ENCODE results near the gene FKBP1C.

The FKBP1C gene

DNA sequence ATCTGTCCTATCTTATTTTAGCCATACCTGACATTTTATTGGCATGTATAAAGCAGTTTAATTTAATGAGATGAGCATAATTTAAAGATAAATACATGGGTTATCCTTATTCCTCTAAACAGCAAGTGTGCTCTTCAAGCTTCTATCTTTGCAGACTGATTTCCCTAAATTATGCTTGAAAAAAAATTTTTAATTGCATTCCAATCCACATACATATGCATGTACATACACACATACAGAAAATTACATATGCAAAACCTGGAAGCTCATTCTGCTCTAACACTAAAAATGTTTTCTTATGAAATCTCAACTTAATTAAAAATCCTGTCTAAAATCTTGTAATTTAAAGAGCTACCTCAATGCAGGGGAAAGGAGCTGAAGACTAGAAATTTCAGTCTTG, 35.3 kb downstream of the FKBP1C start:
- in situ Hi-C loops (cut with HindIII; ENCODE audit: low pct_ligation_motif_present, low pct_unique_long_range_greater_than_20kb, low sequenced_read_pairs) = no loop called here
- no peak for DNase-seq

- no peak for DNase-seq
- in situ Hi-C loops (cut with HindIII; ENCODE audit: low pct_ligation_motif_present, low pct_unique_long_range_greater_than_20kb, low sequenced_read_pairs) = no loop called here
Observed at GRCh38 chr6:63249875-63250482, 38.7 kb downstream of the FKBP1C start.

GRCh38 chr6:63259153-63259552, 47.9 kb downstream of the FKBP1C start:
- no peak for DNase-seq
- in situ Hi-C loops (cut with HindIII; ENCODE audit: low pct_ligation_motif_present, low pct_unique_long_range_greater_than_20kb, low sequenced_read_pairs) = no loop called here

DNA sequence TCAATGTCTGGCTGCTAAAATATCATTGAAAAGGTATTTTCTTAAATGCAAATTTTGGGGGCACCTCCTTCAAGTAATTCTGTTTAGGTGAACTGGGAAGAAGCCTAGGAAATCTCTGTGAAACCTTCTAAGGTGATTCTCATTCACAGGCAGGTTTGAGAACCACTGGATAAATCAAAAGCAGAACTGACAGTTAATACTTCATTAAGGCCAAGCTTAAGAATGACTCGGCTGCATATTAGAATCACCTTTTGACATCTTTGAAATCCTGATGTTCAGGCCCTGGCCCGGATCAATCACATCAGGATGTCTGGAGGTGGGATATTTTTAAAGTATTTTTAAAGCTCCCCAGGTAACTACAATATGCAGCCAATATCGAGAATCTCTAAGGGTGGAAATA, 50.6 kb downstream of the FKBP1C start:
- in situ Hi-C loops (cut with HindIII; ENCODE audit: low pct_ligation_motif_present, low pct_unique_long_range_greater_than_20kb, low sequenced_read_pairs) = no loop called here
- no peak for DNase-seq

All from ACHN (cell line).